Eye (tissue), 1 donor: ENCODE results near the gene PIRT.
"Not testable (repeated sequence)": the region's sequence is repeated elsewhere in the genome, so short reads cannot be mapped to it uniquely, and the experiment has no call there.

Experiments
- DNase-seq: peaks from one replicate; pipeline ENCODE4 v3.0.0-alpha.2; 2015

Gene PIRT

GRCh38 chr17:10837921-10838320 is at the start of gene PIRT:
Gene PIRT (minus strand): TSS chr17:10838087. CDS start chr17:10825645, 12,442 bp downstream.
- DNase-seq: peak; percentile 51

DNA sequence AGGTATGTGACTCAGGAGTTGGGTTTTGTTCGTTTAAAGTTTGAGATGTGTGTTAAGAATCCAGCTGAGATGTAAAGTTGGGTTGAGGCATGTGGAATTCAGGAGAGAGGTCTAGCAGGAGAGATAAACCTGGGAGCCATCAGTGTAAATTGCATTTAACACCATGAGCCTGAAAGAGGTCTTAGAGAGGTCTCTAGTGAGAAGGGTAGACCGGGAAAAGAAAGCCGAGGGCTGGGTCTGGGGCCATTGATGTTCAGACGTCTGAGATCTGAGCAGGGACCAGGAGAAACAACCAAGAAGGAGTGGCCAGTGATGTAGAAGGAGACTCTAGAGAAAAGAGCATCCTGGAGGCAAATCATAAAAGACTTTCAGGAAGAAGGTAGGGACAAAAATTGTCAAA is 44.1 kb upstream of the PIRT start:
- no peak for DNase-seq

GRCh38 chr17:10879190-10879836 is 41.4 kb upstream of the PIRT start:
- DNase-seq: peak; percentile 73

- peak; percentile 80 for DNase-seq
These were observed 38.2 kb upstream of the PIRT start for GRCh38 chr17:10875984-10876555.

- peak; percentile 77 for DNase-seq
These were observed 37.6 kb upstream of the PIRT start for GRCh38 chr17:10875430-10875851.

GRCh38 chr17:10871914-10872313 is 34.0 kb upstream of the PIRT start:
- no peak for DNase-seq

DNA sequence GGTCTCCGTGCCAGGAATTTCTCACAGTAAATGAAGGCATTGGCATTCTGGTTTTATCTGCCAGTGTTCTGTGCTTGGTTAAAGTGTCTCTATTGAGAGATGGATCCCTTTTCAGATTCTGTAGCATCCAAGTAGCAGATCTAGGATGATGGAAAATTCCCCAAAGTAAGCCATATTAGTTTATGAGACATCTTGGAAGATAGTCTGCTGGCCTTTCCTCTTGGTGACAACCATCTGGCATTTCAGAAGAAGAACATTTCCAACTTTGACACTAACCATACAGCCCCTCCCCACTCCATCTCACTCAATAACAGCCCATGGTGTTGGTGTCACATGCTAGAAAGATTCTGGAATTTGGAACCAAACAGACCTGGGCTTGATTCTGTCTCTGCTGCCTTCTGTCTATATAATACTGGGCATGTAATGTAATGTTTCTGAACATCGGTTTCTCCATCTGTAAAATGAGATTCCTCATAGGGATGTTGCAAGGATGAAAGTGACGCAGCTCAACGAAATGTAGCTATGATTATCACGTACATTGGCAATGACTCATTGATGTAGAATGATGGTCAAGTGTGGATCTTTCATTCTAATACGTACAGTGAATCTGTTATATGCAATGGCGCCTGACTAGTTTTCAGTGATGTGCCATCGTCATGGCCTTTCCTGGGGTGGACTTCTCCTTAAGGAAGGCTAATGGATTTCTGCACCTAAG is 32.6 kb upstream of the PIRT start:
- DNase-seq: no peak

DNA sequence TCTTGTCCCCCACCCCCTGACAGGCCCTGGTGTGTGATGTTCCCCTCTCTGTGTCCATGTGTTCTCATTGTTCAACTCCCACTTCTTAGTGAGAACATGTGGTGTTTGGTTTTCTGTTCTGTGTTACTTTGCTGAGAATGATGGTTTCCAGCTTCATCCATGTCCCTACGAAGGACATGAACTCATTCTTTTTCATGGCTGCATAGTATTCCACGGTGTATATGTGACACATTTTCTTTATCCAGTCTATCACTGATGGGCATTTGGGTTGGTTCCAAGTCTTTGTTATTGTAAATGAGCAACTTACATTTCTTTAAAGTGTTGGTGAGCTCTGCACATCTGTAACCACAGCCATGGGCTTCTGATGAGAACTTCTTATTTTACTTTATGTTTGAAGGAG is 30.9 kb upstream of the PIRT start:
- DNase-seq: not testable (repeated sequence)

DNA sequence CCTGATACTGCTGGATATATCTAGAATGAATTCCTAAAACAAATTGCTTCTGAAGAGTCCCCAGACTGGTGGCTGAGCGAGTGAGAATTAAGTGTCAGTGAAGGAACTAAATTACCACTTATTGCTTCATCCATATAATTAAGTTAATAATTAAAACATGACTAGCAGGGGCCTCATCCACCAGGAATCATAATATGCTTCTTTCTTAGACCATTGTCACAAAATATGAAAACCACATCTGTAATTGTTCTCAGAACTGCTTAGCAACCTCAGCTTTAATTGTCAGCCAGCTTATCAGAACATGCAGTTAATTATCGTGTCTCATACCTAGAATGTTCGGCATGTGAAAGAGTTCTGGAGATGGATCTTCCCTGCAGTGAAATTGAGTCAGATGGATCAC is 21.2 kb upstream of the PIRT start:
- DNase-seq: no peak

DNA sequence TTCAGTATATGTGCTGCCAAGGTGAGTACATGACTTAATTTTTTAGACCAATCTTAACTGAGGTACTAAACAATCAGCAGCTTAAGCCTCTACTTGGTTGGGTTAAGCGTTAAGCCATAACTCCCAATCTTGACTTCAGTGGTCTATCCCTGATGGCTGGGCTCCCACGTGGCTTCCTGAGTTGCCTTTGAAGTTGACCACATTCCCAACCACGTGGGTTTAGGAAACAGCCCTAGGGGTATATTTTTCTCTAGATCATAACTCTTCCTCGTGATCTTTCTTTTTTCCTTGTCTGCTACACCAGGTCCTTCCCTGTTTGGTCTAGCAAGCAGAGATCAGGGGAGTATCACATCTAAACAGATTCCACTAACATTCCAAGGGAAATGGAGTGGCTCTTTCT is 20.1 kb upstream of the PIRT start:
- no peak for DNase-seq

GRCh38 chr17:10846636-10847035 is 8.7 kb upstream of the PIRT start:
- not testable (repeated sequence) for DNase-seq

GRCh38 chr17:10845388-10845751 is 7.5 kb upstream of the PIRT start:
- no peak for DNase-seq

DNA sequence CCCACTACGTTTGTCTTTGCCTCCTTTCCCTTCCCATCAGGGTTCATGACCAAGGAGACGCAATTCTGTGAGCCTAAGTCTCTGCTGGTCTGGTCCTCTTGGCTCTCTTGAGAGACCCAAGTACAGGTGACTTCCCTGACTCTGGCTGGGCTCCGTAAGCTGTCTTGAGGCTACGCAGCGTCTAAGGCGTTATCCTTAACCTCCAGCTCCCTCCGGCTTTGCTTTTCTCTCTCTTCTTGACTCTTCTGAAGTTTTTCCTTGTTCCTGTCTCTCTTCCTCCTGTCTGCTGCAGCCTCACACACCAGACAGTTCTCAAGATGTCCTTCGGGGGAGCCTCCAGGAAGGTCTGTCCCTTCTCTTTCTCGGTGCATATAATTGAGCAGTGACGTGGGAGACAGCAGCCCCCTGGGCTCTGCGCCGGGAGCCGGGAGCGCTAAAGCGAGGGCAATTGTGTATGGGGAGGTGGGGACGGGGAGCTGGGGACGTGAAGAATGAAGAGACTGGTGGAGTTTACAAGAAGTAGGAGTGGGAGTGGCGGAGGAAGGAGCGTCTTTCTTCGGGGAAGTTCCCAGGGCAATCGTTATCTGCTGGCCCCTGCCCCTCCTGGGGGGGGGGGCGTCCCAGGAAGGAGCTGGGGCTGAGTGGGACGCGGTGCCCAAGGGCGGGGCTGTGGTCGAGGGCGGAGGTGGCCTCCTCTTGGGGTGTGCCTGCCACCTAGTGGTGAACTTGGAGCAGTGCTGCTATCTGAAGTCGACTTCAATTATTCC is 6.9 kb upstream of the PIRT start:
- peak; percentile 90 for DNase-seq

GRCh38 chr17:10843811-10844210 is 5.9 kb upstream of the PIRT start:
- DNase-seq: no peak

DNA sequence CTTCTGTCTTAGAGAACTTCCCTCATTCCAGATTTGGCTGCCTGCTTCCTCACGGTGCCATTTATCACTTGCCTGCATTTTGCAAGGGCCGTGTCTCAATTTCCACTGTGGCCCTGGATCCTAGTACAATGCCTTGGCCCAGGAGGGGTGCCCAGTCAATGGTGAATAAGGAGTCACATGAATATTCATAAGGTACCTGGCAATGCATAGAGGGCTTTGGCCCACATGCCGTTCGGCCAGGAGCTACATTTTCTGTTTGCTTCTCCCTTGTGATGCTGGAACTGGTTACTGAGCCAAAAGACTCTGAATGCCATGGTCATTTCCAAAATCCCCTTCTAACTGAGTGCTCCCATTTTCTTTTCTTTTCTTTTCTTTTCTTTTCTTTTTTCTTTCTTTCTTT is 4.8 kb upstream of the PIRT start:
- no peak for DNase-seq

DNA sequence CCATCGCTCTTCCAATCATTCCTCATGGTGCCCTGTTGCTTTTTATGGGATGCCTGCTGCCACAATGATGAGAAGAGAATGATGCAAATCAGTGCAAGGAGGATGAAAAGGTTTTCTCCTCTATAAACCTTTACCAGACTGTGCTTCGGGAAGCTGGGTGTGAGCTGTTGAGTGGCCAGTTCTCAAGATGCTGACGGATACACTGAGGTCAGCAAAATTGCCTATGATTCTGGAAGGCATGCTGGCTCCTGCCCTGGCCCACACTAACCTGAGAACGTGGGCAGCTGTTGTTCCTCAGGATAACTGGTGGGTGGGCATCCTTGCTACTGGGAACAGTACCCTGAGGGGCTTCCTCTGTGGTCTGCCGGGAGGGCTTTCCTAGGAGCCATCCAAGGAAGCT is 795 bp upstream of the PIRT start:
- no peak for DNase-seq

- DNase-seq: no peak
These were observed 809 bp downstream of the PIRT start for GRCh38 chr17:10836966-10837590.

- DNase-seq: no peak
These were observed 1.7 kb downstream of the PIRT start for GRCh38 chr17:10836145-10836544.

- DNase-seq: no peak
These were observed 6.2 kb downstream of the PIRT start for GRCh38 chr17:10831696-10832095.

DNA sequence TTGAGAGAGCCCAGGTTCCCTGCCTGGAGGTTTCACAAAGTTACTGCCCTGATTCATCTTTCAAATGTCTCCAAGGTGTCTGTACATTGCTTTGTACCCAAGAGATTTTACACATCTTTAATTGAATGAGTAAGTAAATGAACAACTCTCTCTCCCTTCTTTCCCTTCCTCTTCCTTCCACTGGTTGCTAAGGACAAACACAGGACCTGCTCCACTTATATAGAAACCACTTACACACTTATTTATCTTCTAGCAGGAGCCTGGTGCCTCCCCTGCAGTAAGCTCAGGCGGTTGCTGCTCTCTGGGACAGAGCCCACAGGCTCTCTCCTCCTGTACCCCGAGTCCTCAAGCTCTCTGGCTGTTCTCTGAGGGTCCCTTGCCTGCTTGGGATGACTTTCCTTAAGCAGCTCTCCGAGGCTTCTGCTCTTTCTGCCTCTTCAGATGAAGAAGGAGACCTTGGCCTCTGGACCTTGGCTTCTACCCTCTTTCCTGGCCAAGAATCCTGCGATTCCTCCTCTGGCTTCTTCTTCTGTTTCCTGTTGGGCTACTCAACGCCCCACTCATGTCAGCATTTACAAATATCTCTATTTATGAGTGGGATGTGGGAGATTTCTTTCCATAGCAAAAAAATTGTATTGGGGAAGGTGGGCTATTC is 9.9 kb downstream of the PIRT start:
- no peak for DNase-seq

DNA sequence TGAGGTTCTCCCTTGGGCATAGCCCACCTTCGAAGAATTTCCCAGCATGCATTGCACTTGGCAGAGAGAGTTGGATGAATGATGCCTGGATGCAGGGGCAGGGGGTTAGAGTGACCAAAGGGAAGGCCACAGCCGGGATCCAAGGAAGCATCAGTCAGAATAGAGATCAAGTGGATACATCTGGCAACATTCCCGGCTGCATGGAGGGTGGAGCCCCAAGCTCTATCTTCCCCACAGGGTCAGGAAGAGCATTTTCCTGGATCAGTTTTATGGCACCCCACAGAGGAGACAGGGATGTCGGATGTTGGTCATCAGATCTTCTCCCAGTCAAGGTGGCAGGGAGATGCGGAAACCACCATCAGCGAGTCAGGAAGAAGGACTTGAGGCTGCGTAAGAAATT is 13.0 kb downstream of the PIRT start:
- no peak for DNase-seq

- no peak for DNase-seq
These were observed 16.1 kb downstream of the PIRT start for GRCh38 chr17:10821770-10822169.

- peak; percentile 34 for DNase-seq
These were observed 16.8 kb downstream of the PIRT start for GRCh38 chr17:10821054-10821453.
